ENCODE data around the gene RCSD1. TPM values are rescaled to one million over a fixed set of nuclear protein-coding genes. Genes with fewer than 3 reads are reported as not detected.

Gene RCSD1
- polyA plus RNA-seq, 3 donors: 116 to 218 (median 216) TPM

GRCh38 chr1:167685844-167686243, 55.8 kb downstream of the RCSD1 start:
- H3K36me3 Mint-ChIP-seq: peaks cover 33 to 64% of the 10 kb centered on the region in 2 donors
- H4K20me1 ChIP-seq (ENCODE audit: insufficient read depth, low read length): peaks cover 100% of the 10 kb centered on the region
- H3K79me2 ChIP-seq (ENCODE audit: insufficient read depth, low read length): peaks cover 89% of the 10 kb centered on the region
- no peak overlapping the region for H3K4me2 ChIP-seq (replicated peaks; ENCODE audit: extremely low read depth, low read length, poor library complexity, severe bottlenecking)
- H3K4me1 ChIP-seq (ENCODE audit: control insufficient read depth in 1 of 2, insufficient read depth in 2 of 2, low read length in 2 of 2): peaks cover 14 to 22% of the 10 kb centered on the region in 2 donors
- H3K4me3 Mint-ChIP-seq: no peak overlapping the region
- H3K4me1 Mint-ChIP-seq: peaks cover 32% of the 10 kb centered on the region
- H3K9me3 Mint-ChIP-seq: no peaks in the 10 kb centered on the region
- TF ChIP-seq CTCF (IDR thresholded peaks at IDR 0.05): no peak
- peaks cover 88 to 99% of the 10 kb centered on the region in 2 donors for H3K36me3 ChIP-seq (replicated peaks in 1 of 2; ENCODE audit: control insufficient read depth in 1 of 2, insufficient read depth in 2 of 2, low read length in 2 of 2)
- H2AFZ ChIP-seq (ENCODE audit: insufficient read depth, low read depth, low read length, poor library complexity, severe bottlenecking): no peak overlapping the region
- no peak overlapping the region for H3K9ac ChIP-seq (ENCODE audit: insufficient read depth, low read length, poor library complexity, severe bottlenecking)
- DNase-seq: no peak
- H3K27me3 Mint-ChIP-seq (ENCODE audit: low read depth in 3 of 3): no peaks in the 10 kb centered on the region
- intact Hi-C loops (cut with micrococcal nuclease): loop anchor here (5.0 to 10.0 kb wide), 4 partner anchors 84 to 281 kb away; partner anchors contain the start of gene CREG1 (in 1 of the 2)
- peak overlapping the region in 1 of 2 donors; percentile 56 for H3K27ac ChIP-seq (ENCODE audit: low read depth in 1 of 2, low read length in 2 of 2)
- 89% methylated on average over 5 of the region's 5 CpGs for WGBS (ENCODE audit: insufficient coverage)
- no peak overlapping the region for H3K4me3 ChIP-seq (replicated peaks in 1 of 3; ENCODE audit: low read depth in 2 of 3, low read length in 3 of 3)
- no peaks in the 10 kb centered on the region for H3K9me3 ChIP-seq (replicated peaks in 1 of 2; ENCODE audit: control insufficient read depth in 1 of 2, insufficient read depth in 1 of 2, low read length in 2 of 2)
- no peaks in the 10 kb centered on the region for H3K27me3 ChIP-seq (ENCODE audit: control insufficient read depth in 2 of 2, insufficient read depth in 2 of 2, low read length in 2 of 2)
- H3K27ac Mint-ChIP-seq: peak overlapping the region in 5 of 7 donors; percentile 25 to 86 (median 73)

- TF ChIP-seq CTCF (IDR thresholded peaks at IDR 0.05): peak; percentile 87
- Histone ChIP-seq H3K79me2 (ENCODE audit: insufficient read depth, low read length) (peaks cover 89% of the 10 kb centered on the region), H3K9ac (ENCODE audit: insufficient read depth, low read length, poor library complexity, severe bottlenecking) (no peak overlapping the region), H2AFZ (ENCODE audit: insufficient read depth, low read depth, low read length, poor library complexity, severe bottlenecking) (no peak overlapping the region), H3K27me3 (ENCODE audit: control insufficient read depth in 2 of 2, insufficient read depth in 2 of 2, low read length in 2 of 2) (no peaks in the 10 kb centered on the region), H3K27ac (ENCODE audit: low read depth in 1 of 2, low read length in 2 of 2) (peak overlapping the region; percentile 45 to 73), H3K4me3 (replicated peaks in 1 of 3; ENCODE audit: low read depth in 2 of 3, low read length in 3 of 3) (no peak overlapping the region), H3K9me3 (replicated peaks in 1 of 2; ENCODE audit: control insufficient read depth in 1 of 2, insufficient read depth in 1 of 2, low read length in 2 of 2) (no peaks in the 10 kb centered on the region), H4K20me1 (ENCODE audit: insufficient read depth, low read length) (peaks cover 100% of the 10 kb centered on the region), H3K4me2 (replicated peaks; ENCODE audit: extremely low read depth, low read length, poor library complexity, severe bottlenecking) (no peak overlapping the region), H3K36me3 (replicated peaks in 1 of 2; ENCODE audit: control insufficient read depth in 1 of 2, insufficient read depth in 2 of 2, low read length in 2 of 2) (peaks cover 91 to 99% of the 10 kb centered on the region in 2 donors), H3K4me1 (ENCODE audit: control insufficient read depth in 1 of 2, insufficient read depth in 2 of 2, low read length in 2 of 2) (peaks cover 14 to 22% of the 10 kb centered on the region in 2 donors)
- no peaks in the 10 kb centered on the region for H3K9me3 Mint-ChIP-seq
- peaks cover 29% of the 10 kb centered on the region for H3K4me1 Mint-ChIP-seq
- no peaks in the 10 kb centered on the region for H3K27me3 Mint-ChIP-seq (ENCODE audit: low read depth in 3 of 3)
- peaks cover 55 to 80% of the 10 kb centered on the region in 2 donors for H3K36me3 Mint-ChIP-seq
- DNase-seq: peak; percentile 49 to 75 (median 63)
- intact Hi-C loops (cut with micrococcal nuclease): loop anchor here (5.0 to 10.0 kb wide), 4 partner anchors 86 to 283 kb away; partner anchors contain the start of gene CREG1 (in 1 of the 2)
- peak overlapping the region in 6 of 7 donors; percentile 7 to 84 (median 56) for H3K27ac Mint-ChIP-seq
- no peak overlapping the region for H3K4me3 Mint-ChIP-seq
- no CpG with 5 or more reads among the region's 7 CpGs for WGBS (ENCODE audit: insufficient coverage)
Observed at GRCh38 chr1:167687919-167688519, 58.0 kb downstream of the RCSD1 start.

Data from CD14-positive monocyte (primary cell).